OCI-LY1 (cell line): ENCODE results near the gene ASCL1.

Experiments
- CTCF ChIP-seq: fragments of 200-600 bp; sonication (generic), shearing (Covaris generic); IDR thresholded peaks from 2 replicates; pipeline ENCODE4 v1.5.1; 2017; ENCODE audit warnings: mild to moderate bottlenecking, antibody characterized with exemption, low read length, moderate library complexity, mixed read lengths
- EZH2 ChIP-seq: fragments of 200-600 bp; sonication (generic), shearing (Covaris generic); IDR thresholded peaks from 2 replicates; pipeline ENCODE4 v1.8.0; 2017; ENCODE audit warnings: borderline replicate concordance, mixed run types, mild to moderate bottlenecking, antibody characterized with exemption, low read length, moderate library complexity, mixed read lengths

GRCh38 chr12:102992297-102992696 lies 34.8 kb downstream of the ASCL1 start:
- no peak for TF ChIP-seq CTCF
- TF ChIP-seq EZH2, result no peak
